Smooth muscle cell (in vitro differentiated cells): ENCODE results near the gene PDZK1IP1. TPM values are rescaled to one million over a fixed set of nuclear protein-coding genes. Genes with fewer than 3 reads are reported as not detected.

ENCODE experiments used
- DNase-seq: peaks from one replicate; lab custom pipeline; 2025; ENCODE audit not compliant: unreplicated experiment; lab: John Stamatoyannopoulos, UW
- H2AFZ ChIP-seq: fragments of 200-600 bp; sonication (generic); 2 replicates; pipeline ENCODE4 v1.6.0; 2016; ENCODE audit warnings: antibody characterized with exemption, low read depth, mild to moderate bottlenecking
- H3F3A ChIP-seq: fragments of 200-600 bp; sonication (generic); 2 replicates; pipeline ENCODE4 v1.6.0; 2017; ENCODE audit warnings: antibody characterized with exemption, low read depth
- H3K27ac ChIP-seq: fragments of 200-600 bp; sonication (generic); 2 replicates; pipeline ENCODE4 v1.5.1; 2016; ENCODE audit warnings: low read depth, mild to moderate bottlenecking
- H3K27me3 ChIP-seq: fragments of 200-600 bp; sonication (generic); 2 replicates; pipeline ENCODE4 v1.6.1; 2016; ENCODE audit warnings: low read depth, mild to moderate bottlenecking
- H3K36me3 ChIP-seq: fragments of 200-600 bp; sonication (generic); 2 replicates; pipeline ENCODE4 v1.5.1; 2016; ENCODE audit warnings: low read depth
- H3K4me1 ChIP-seq: fragments of 200-600 bp; sonication (generic); 2 replicates; pipeline ENCODE4 v1.5.1; 2016; ENCODE audit warnings: low read depth
- H3K4me2 ChIP-seq: fragments of 200-600 bp; sonication (generic); 2 replicates; pipeline ENCODE4 v1.6.0; 2016; ENCODE audit warnings: mild to moderate bottlenecking
- H3K4me3 ChIP-seq: fragments of 200-600 bp; sonication (generic); 2 replicates; pipeline ENCODE4 v1.5.1; 2016; ENCODE audit warnings: mild to moderate bottlenecking
- H3K79me2 ChIP-seq: fragments of 200-600 bp; sonication (generic); 2 replicates; pipeline ENCODE4 v1.6.0; 2016; ENCODE audit warnings: low read depth, mild to moderate bottlenecking
- H3K9ac ChIP-seq: fragments of 200-600 bp; sonication (generic); 2 replicates; pipeline ENCODE4 v1.6.0; 2016; ENCODE audit warnings: low read depth
- H3K9me3 ChIP-seq: fragments of 200-600 bp; sonication (generic); replicated peaks from 2 replicates; pipeline ENCODE4 v1.5.1; 2016; ENCODE audit warnings: low read depth
- H4K20me1 ChIP-seq: fragments of 200-600 bp; sonication (generic); 2 replicates; pipeline ENCODE4 v1.6.0; 2016; ENCODE audit warnings: low read depth
- WGBS: methylation state at CpG from one replicate; pipeline ENCODE4 v1.1.7; 2016; ENCODE audit warnings: low lambda C conversion rate; 5-methylcytosine and 5-hydroxymethylcytosine counted together
- polyA plus RNA-seq: library from polyadenylated mRNA; unstranded; fragments of >200 nt; fragmentation: Nextera tagmentation; extraction: Ambion mirVana; gene quantifications from 2 replicates; pipeline ENCODE4 v1.2.1, GENCODE V29; 2016
- total RNA-seq: library from RNA; depleted of rRNA; stranded (reverse); fragments of >200 nt; gene quantifications from 2 replicates; pipeline ENCODE4 v1.2.3, GENCODE V29; 2014
- TF ChIP-seq, protein P1 (sequence below): fragments of 200-600 bp; sonication (generic); IDR thresholded peaks from 2 replicates; pipeline ENCODE4 v1.5.1; 2017; ENCODE audit warnings: borderline replicate concordance, mild to moderate bottlenecking, antibody characterized with exemption; ENCODE audit not compliant: insufficient read depth, poor library complexity, severe bottlenecking

Gene PDZK1IP1
- total and polyA plus RNA-seq, 2 experiments from 2014 or later, result not detected

DNA sequence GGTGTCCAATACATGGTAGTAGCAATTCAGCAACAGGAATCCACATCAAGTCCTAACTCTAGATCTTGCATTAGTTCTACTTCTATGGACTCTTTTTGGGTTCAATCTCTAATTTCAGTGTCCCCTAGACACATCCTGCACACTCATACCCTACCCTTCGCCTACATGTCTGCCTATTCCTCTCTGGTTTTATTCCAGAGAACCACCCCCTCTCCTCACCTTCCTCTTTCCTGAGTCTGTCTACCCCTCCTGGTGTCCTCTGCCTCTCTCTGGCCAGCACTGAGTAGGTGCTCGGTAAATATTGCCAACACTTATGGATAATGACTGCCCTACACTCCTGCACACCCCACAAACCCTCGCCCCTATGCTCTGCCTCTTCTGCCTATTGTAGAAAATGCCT, 32.6 kb upstream of the PDZK1IP1 start:
- peaks cover 5% of the 10 kb centered on the region for H3K4me1 ChIP-seq
- 86% methylated on average over 3 of the region's 3 CpGs for WGBS
- DNase-seq, result no peak
- no peaks in the 10 kb centered on the region for H3K36me3 ChIP-seq
- H3K4me2 ChIP-seq, result no peak overlapping the region
- no peaks in the 10 kb centered on the region for H3K79me2 ChIP-seq
- no peaks in the 10 kb centered on the region for H3F3A ChIP-seq
- no peak overlapping the region for H3K9ac ChIP-seq
- H3K4me3 ChIP-seq, result no peak overlapping the region
- TF ChIP-seq, protein P1, sequence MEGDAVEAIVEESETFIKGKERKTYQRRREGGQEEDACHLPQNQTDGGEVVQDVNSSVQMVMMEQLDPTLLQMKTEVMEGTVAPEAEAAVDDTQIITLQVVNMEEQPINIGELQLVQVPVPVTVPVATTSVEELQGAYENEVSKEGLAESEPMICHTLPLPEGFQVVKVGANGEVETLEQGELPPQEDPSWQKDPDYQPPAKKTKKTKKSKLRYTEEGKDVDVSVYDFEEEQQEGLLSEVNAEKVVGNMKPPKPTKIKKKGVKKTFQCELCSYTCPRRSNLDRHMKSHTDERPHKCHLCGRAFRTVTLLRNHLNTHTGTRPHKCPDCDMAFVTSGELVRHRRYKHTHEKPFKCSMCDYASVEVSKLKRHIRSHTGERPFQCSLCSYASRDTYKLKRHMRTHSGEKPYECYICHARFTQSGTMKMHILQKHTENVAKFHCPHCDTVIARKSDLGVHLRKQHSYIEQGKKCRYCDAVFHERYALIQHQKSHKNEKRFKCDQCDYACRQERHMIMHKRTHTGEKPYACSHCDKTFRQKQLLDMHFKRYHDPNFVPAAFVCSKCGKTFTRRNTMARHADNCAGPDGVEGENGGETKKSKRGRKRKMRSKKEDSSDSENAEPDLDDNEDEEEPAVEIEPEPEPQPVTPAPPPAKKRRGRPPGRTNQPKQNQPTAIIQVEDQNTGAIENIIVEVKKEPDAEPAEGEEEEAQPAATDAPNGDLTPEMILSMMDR, result no peak
- H3K27me3 ChIP-seq, result peaks cover 93% of the 10 kb centered on the region
- H2AFZ ChIP-seq, result no peak overlapping the region
- H3K9me3 ChIP-seq, result no peaks in the 10 kb centered on the region
- no peaks in the 10 kb centered on the region for H4K20me1 ChIP-seq
- H3K27ac ChIP-seq, result no peak overlapping the region

DNA sequence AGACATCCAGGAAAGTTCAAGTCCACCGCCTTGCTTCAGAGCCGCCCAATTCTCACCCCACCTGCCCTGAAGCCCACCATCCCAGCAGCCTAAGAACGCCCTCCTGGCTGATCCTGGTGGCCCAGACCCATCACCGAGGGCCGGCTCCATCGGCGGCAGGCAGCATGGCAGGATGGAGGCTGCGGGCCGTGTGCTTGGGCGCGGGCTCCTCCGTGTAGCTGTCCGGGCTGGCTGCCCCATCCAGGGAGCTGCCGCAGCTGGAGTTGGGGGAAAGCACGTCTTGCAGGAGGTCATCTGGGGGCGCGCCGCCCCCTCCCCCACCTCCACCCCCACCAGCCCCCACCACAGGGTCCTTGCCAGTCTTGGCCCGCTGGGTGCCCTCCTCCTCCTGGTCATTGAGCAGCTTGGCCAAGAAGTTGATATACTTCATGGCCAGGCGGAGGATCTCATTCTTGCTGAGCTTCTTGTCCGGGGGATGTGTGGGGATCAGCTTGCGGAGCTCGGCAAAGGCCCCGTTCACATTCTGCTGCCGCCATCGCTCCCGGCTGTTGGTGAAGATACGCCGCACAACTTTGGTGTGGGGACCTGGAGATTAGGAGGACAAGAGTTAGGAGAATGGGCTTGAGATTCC, 29.9 kb upstream of the PDZK1IP1 start:
- no peaks in the 10 kb centered on the region for H4K20me1 ChIP-seq
- H3K9ac ChIP-seq, result no peak overlapping the region
- H3K4me2 ChIP-seq, result no peak overlapping the region
- no peaks in the 10 kb centered on the region for H3K4me1 ChIP-seq
- TF ChIP-seq, protein P1, result no peak
- no peak overlapping the region for H3K4me3 ChIP-seq
- DNase-seq, result no peak
- H2AFZ ChIP-seq, result no peak overlapping the region
- H3K27ac ChIP-seq, result no peak overlapping the region
- 93% methylated on average over 28 of the region's 29 CpGs for WGBS
- no peaks in the 10 kb centered on the region for H3F3A ChIP-seq
- H3K27me3 ChIP-seq, result peaks cover 65% of the 10 kb centered on the region
- no peaks in the 10 kb centered on the region for H3K36me3 ChIP-seq
- H3K79me2 ChIP-seq, result no peaks in the 10 kb centered on the region
- H3K9me3 ChIP-seq, result no peaks in the 10 kb centered on the region

GRCh38 chr1:47219001-47219400, 29.2 kb upstream of the PDZK1IP1 start:
- WGBS, result 82% methylated on average over 4 of the region's 4 CpGs
- no peak for DNase-seq
- Histone ChIP-seq H3K27ac (no peak overlapping the region), H4K20me1 (no peaks in the 10 kb centered on the region), H3K4me3 (no peak overlapping the region), H3K9ac (no peak overlapping the region), H3K36me3 (no peaks in the 10 kb centered on the region), H3K79me2 (no peaks in the 10 kb centered on the region), H3K9me3 (no peaks in the 10 kb centered on the region), H3K4me2 (no peak overlapping the region), H3F3A (no peaks in the 10 kb centered on the region), H2AFZ (no peak overlapping the region), H3K4me1 (no peaks in the 10 kb centered on the region), H3K27me3 (peaks cover 58% of the 10 kb centered on the region)
- TF ChIP-seq, protein P1, result no peak
